ENCODE measurements around the gene KDM4C.
A peak's percentile ranks its signal among the peaks of the same experiment; 100 is the strongest.

Gene KDM4C

GRCh38 chr9:6870650-6871477 lies 113.1 kb downstream of the KDM4C start:
- no peak for DNase-seq

GRCh38 chr9:6873857-6874256 lies 116.1 kb downstream of the KDM4C start:
- DNase-seq: peak; percentile 14

GRCh38 chr9:6876195-6876894 lies 118.6 kb downstream of the KDM4C start:
- no peak for DNase-seq

GRCh38 chr9:6877671-6878161 lies 119.9 kb downstream of the KDM4C start:
- DNase-seq: no peak

- no peak for DNase-seq
These were observed 122.9 kb downstream of the KDM4C start for GRCh38 chr9:6880626-6881025.

- DNase-seq: no peak
These were observed 126.3 kb downstream of the KDM4C start for GRCh38 chr9:6884101-6884500.

GRCh38 chr9:6884990-6885389 lies 127.2 kb downstream of the KDM4C start:
- no peak for DNase-seq

- no peak for DNase-seq
These were observed 129.3 kb downstream of the KDM4C start for GRCh38 chr9:6887051-6887450.

- DNase-seq: no peak
These were observed 132.1 kb downstream of the KDM4C start for GRCh38 chr9:6889868-6890267.

- no peak for DNase-seq
These were observed 135.8 kb downstream of the KDM4C start for GRCh38 chr9:6893350-6894131.

GRCh38 chr9:6894135-6894534 lies 136.4 kb downstream of the KDM4C start:
- no peak for DNase-seq

GRCh38 chr9:6895754-6896153 lies 138.0 kb downstream of the KDM4C start:
- no peak for DNase-seq

GRCh38 chr9:6896562-6896961 lies 138.8 kb downstream of the KDM4C start:
- no peak for DNase-seq

GRCh38 chr9:6897207-6897822 lies 139.5 kb downstream of the KDM4C start:
- no peak for DNase-seq

GRCh38 chr9:6897898-6898302 lies 140.1 kb downstream of the KDM4C start:
- no peak for DNase-seq

GRCh38 chr9:6899274-6899673 lies 141.5 kb downstream of the KDM4C start:
- DNase-seq: no peak

- no peak for DNase-seq
These were observed 142.7 kb downstream of the KDM4C start for GRCh38 chr9:6900440-6900883.

GRCh38 chr9:6901180-6901579 lies 143.4 kb downstream of the KDM4C start:
- DNase-seq: no peak

- no peak for DNase-seq
These were observed 144.7 kb downstream of the KDM4C start for GRCh38 chr9:6902423-6902822.

GRCh38 chr9:6904371-6904770 lies 146.6 kb downstream of the KDM4C start:
- DNase-seq: no peak

GRCh38 chr9:6905850-6906375 lies 148.1 kb downstream of the KDM4C start:
- DNase-seq: no peak

- DNase-seq: no peak
These were observed 150.1 kb downstream of the KDM4C start for GRCh38 chr9:6907772-6908381.
